Measurements from ENCODE around the gene UQCC2. TPM values are rescaled to one million over a fixed set of nuclear protein-coding genes. Genes with fewer than 3 reads are reported as not detected.

The UQCC2 gene
- total RNA-seq, 1 donor from 2014 or later: 54.9 TPM

GRCh38 chr6:33692760-33693158 is 18.7 kb downstream of the UQCC2 start:
- peak overlapping the region; percentile 71 for H3K4me3 Mint-ChIP-seq (ENCODE audit: unreplicated experiment)
- peaks cover 45% of the 10 kb centered on the region for H3K36me3 Mint-ChIP-seq (ENCODE audit: low read depth, unreplicated experiment)
- peaks cover 24% of the 10 kb centered on the region for H3K27me3 Mint-ChIP-seq (ENCODE audit: unreplicated experiment)
- TF ChIP-seq CTCF (IDR thresholded peaks at IDR 0.05; ENCODE audit: unreplicated experiment): no peak
- peaks cover 58% of the 10 kb centered on the region for H3K4me1 Mint-ChIP-seq (ENCODE audit: unreplicated experiment)
- H3K9me3 Mint-ChIP-seq (ENCODE audit: unreplicated experiment): no peaks in the 10 kb centered on the region
- no peak for DNase-seq (ENCODE audit: low spot score)
- H3K27ac Mint-ChIP-seq (ENCODE audit: unreplicated experiment): peak overlapping the region; percentile 52

GRCh38 chr6:33692078-33692759 is 19.3 kb downstream of the UQCC2 start:
- H3K9me3 Mint-ChIP-seq (ENCODE audit: unreplicated experiment): no peaks in the 10 kb centered on the region
- H3K36me3 Mint-ChIP-seq (ENCODE audit: low read depth, unreplicated experiment): peaks cover 40% of the 10 kb centered on the region
- DNase-seq (ENCODE audit: low spot score): no peak
- TF ChIP-seq CTCF (IDR thresholded peaks at IDR 0.05; ENCODE audit: unreplicated experiment): no peak
- H3K4me1 Mint-ChIP-seq (ENCODE audit: unreplicated experiment): peaks cover 52% of the 10 kb centered on the region
- H3K27me3 Mint-ChIP-seq (ENCODE audit: unreplicated experiment): peaks cover 24% of the 10 kb centered on the region
- H3K4me3 Mint-ChIP-seq (ENCODE audit: unreplicated experiment): peak overlapping the region; percentile 71
- peak overlapping the region; percentile 52 for H3K27ac Mint-ChIP-seq (ENCODE audit: unreplicated experiment)

GRCh38 chr6:33691456-33692077 is 19.9 kb downstream of the UQCC2 start:
- Mint-ChIP-seq H3K27ac (ENCODE audit: unreplicated experiment) (peak overlapping the region; percentile 52), H3K36me3 (ENCODE audit: low read depth, unreplicated experiment) (peaks cover 40% of the 10 kb centered on the region), H3K27me3 (ENCODE audit: unreplicated experiment) (peaks cover 28% of the 10 kb centered on the region), H3K4me1 (ENCODE audit: unreplicated experiment) (peaks cover 46% of the 10 kb centered on the region), H3K4me3 (ENCODE audit: unreplicated experiment) (peak overlapping the region; percentile 37), H3K9me3 (ENCODE audit: unreplicated experiment) (no peaks in the 10 kb centered on the region)
- TF ChIP-seq CTCF (IDR thresholded peaks at IDR 0.05; ENCODE audit: unreplicated experiment): no peak
- no peak for DNase-seq (ENCODE audit: low spot score)

- DNase-seq (ENCODE audit: low spot score): no peak
- TF ChIP-seq CTCF (IDR thresholded peaks at IDR 0.05; ENCODE audit: unreplicated experiment): no peak
- H3K4me3 Mint-ChIP-seq (ENCODE audit: unreplicated experiment): no peak overlapping the region
- H3K27me3 Mint-ChIP-seq (ENCODE audit: unreplicated experiment): peaks cover 33% of the 10 kb centered on the region
- no peak overlapping the region for H3K27ac Mint-ChIP-seq (ENCODE audit: unreplicated experiment)
- H3K36me3 Mint-ChIP-seq (ENCODE audit: low read depth, unreplicated experiment): peaks cover 47% of the 10 kb centered on the region
- peaks cover 38% of the 10 kb centered on the region for H3K4me1 Mint-ChIP-seq (ENCODE audit: unreplicated experiment)
- H3K9me3 Mint-ChIP-seq (ENCODE audit: unreplicated experiment): no peaks in the 10 kb centered on the region
Measured at GRCh38 chr6:33690766-33691165, 20.7 kb downstream of the UQCC2 start.

GRCh38 chr6:33689879-33690278 is 21.6 kb downstream of the UQCC2 start:
- no peak for TF ChIP-seq CTCF (IDR thresholded peaks at IDR 0.05; ENCODE audit: unreplicated experiment)
- H3K27ac Mint-ChIP-seq (ENCODE audit: unreplicated experiment): no peak overlapping the region
- H3K9me3 Mint-ChIP-seq (ENCODE audit: unreplicated experiment): no peaks in the 10 kb centered on the region
- H3K36me3 Mint-ChIP-seq (ENCODE audit: low read depth, unreplicated experiment): peaks cover 51% of the 10 kb centered on the region
- peak overlapping the region; percentile 25 for H3K4me3 Mint-ChIP-seq (ENCODE audit: unreplicated experiment)
- peaks cover 30% of the 10 kb centered on the region for H3K4me1 Mint-ChIP-seq (ENCODE audit: unreplicated experiment)
- DNase-seq (ENCODE audit: low spot score): no peak
- peaks cover 33% of the 10 kb centered on the region for H3K27me3 Mint-ChIP-seq (ENCODE audit: unreplicated experiment)

All from endothelial cell (in vitro differentiated cells).